ENCODE results near the gene SLC49A3. TPM values are rescaled to one million over a fixed set of nuclear protein-coding genes. Genes with fewer than 3 reads are reported as not detected.

The SLC49A3 gene
- total and polyA plus RNA-seq, 2 of the 13 experiments (the other 11 are each of a cell fraction or from before 2014, with no cell fraction given), result 0.07 to 0.17 TPM

- TF ChIP-seq ZNF335 (CRISPR knock-in tag; IDR thresholded peaks at IDR 0.05), result no peak
- TF ChIP-seq PRPF4 (IDR thresholded peaks at IDR 0.05; ENCODE audit: low read depth, low read length, poor library complexity, severe bottlenecking), result no peak
- TF ChIP-seq ATF1 (CRISPR knock-in tag; IDR thresholded peaks at IDR 0.05), result no peak
- no peak for TF ChIP-seq RBAK (CRISPR knock-in tag; IDR thresholded peaks at IDR 0.05)
- TF ChIP-seq POLR2A (IDR thresholded peaks at IDR 0.05; ENCODE audit: insufficient read depth in 1 of 2, low read depth in 2 of 2, low read length in 2 of 2), result no peak
- peak; percentile 50; the same call in 1 of the 2 replicates for TF ChIP-seq ZNF792 (CRISPR knock-in tag; IDR thresholded peaks at IDR 0.05)
- no peak for TF ChIP-seq TFDP2 (CRISPR knock-in tag; IDR thresholded peaks at IDR 0.05)
- no peak for TF ChIP-seq PRDM4 (CRISPR knock-in tag; IDR thresholded peaks at IDR 0.05; ENCODE audit: borderline replicate concordance)
- peak; percentile 56; the same call in 1 of the 2 replicates for TF ChIP-seq ZFX (CRISPR knock-in tag; IDR thresholded peaks at IDR 0.05; ENCODE audit: low read depth)
- TF ChIP-seq ZNF383 (CRISPR knock-in tag; IDR thresholded peaks at IDR 0.05; ENCODE audit: borderline replicate concordance), result no peak
- TF ChIP-seq IKZF1 (IDR thresholded peaks at IDR 0.05), result no peak
- TF ChIP-seq STAG1 (CRISPR knock-in tag; IDR thresholded peaks at IDR 0.05), result no peak
- peak; percentile 18; the same call in 1 of the 2 replicates for TF ChIP-seq HNF1A (IDR thresholded peaks at IDR 0.05; ENCODE audit: low read depth)
- TF ChIP-seq HNF1A (CRISPR knock-in tag; IDR thresholded peaks at IDR 0.05; ENCODE audit: borderline replicate concordance), result 0 out of 2 replicates have a peak, but pooled peaks have one; percentile 19
- TF ChIP-seq SRY (CRISPR knock-in tag; IDR thresholded peaks at IDR 0.05), result no peak
- TF ChIP-seq NFATC3 (CRISPR knock-in tag; IDR thresholded peaks at IDR 0.05), result no peak
- TF ChIP-seq ZNF441 (CRISPR knock-in tag; IDR thresholded peaks at IDR 0.05; ENCODE audit: borderline replicate concordance), result no peak
- TF ChIP-seq ZNF296 (CRISPR knock-in tag; conservative IDR thresholded peaks at IDR 0.05), result no peak
- TF ChIP-seq ELF1 (CRISPR knock-in tag; IDR thresholded peaks at IDR 0.05), result no peak
- TF ChIP-seq FOXJ3 (CRISPR knock-in tag; IDR thresholded peaks at IDR 0.05; ENCODE audit: borderline replicate concordance), result peak; percentile 41; the same call in 1 of the 2 replicates
- no peak for TF ChIP-seq NCOA2 (CRISPR knock-in tag; IDR thresholded peaks at IDR 0.05)
- TF ChIP-seq IRF2 (CRISPR knock-in tag; IDR thresholded peaks at IDR 0.05), result peak; percentile 62; the same call in 1 of the 2 replicates
These were observed 30.0 kb downstream of the SLC49A3 start (continued) for GRCh38 chr4:658681-659667.
